Measurements from ENCODE around the gene NAALADL2. TPM values are rescaled to one million over a fixed set of nuclear protein-coding genes. Genes with fewer than 3 reads are reported as not detected.

NAALADL2 gene
- total and polyA plus RNA-seq, 2 of the 8 experiments (the other 6 are each of a cell fraction or from before 2014, with no cell fraction given): 0.12 to 0.22 TPM

GRCh38 chr3:175777965-175778364 lies 918.8 kb downstream of the NAALADL2 start:
- Histone ChIP-seq H2AFZ (ENCODE audit: low read length) (no peak overlapping the region), H3K4me2 (ENCODE audit: insufficient read depth in 1 of 2, low read depth in 2 of 2, low read length in 2 of 2) (no peak overlapping the region), H2BK5ac (ENCODE audit: low read depth, low read length) (no peak overlapping the region), H4K8ac (ENCODE audit: extremely low read depth, insufficient read depth, low read length) (no peak overlapping the region), H3K56ac (replicated peaks; ENCODE audit: insufficient read length, low read depth, low read length) (no peak overlapping the region), H3K27ac (ENCODE audit: low read depth, low read length) (no peak overlapping the region), H3K18ac (ENCODE audit: extremely low read depth, low read length) (no peak overlapping the region), H3K14ac (ENCODE audit: insufficient read length) (no peak overlapping the region), H2BK120ac (replicated peaks; ENCODE audit: low read depth, low read length) (no peak overlapping the region), H3K23me2 (ENCODE audit: low read depth, low read length) (no peaks in the 10 kb centered on the region), H2BK12ac (ENCODE audit: low read depth, low read length) (no peak overlapping the region), H3K27me3 (replicated peaks in 1 of 4; ENCODE audit: control insufficient read depth in 3 of 4, extremely low read depth in 1 of 4, insufficient read depth in 3 of 4, low read length in 3 of 4) (no peaks in the 10 kb centered on the region), H3K9ac (replicated peaks in 1 of 4; ENCODE audit: extremely low read depth in 1 of 4, low read depth in 3 of 4, low read length in 3 of 4) (no peak overlapping the region), H4K20me1 (replicated peaks in 1 of 2; ENCODE audit: control insufficient read depth in 1 of 2, insufficient read depth in 2 of 2, low read length in 2 of 2) (no peaks in the 10 kb centered on the region), H2AK5ac (ENCODE audit: low read depth, low read length) (no peak overlapping the region), H2BK15ac (ENCODE audit: low read length) (no peak overlapping the region), H4K91ac (replicated peaks; ENCODE audit: insufficient read length, low read length) (no peak overlapping the region), H3K36me3 (ENCODE audit: control insufficient read depth in 2 of 4, insufficient read depth in 4 of 4, low read length in 3 of 4) (no peaks in the 10 kb centered on the region), H3K23ac (ENCODE audit: insufficient read length) (no peak overlapping the region), H2BK20ac (ENCODE audit: low read length) (no peak overlapping the region), H3K79me1 (ENCODE audit: low read depth, low read length) (no peaks in the 10 kb centered on the region), H3K4me1 (replicated peaks in 1 of 4; ENCODE audit: control insufficient read depth in 3 of 4, insufficient read depth in 4 of 4, low read length in 3 of 4) (no peaks in the 10 kb centered on the region), H3K9me3 (ENCODE audit: insufficient read depth in 2 of 2, low read depth in 1 of 2, low read length in 1 of 2) (no peaks in the 10 kb centered on the region), H3K4me3 (ENCODE audit: extremely low read depth in 1 of 4, insufficient read depth in 2 of 4, low read depth in 3 of 4, low read length in 4 of 4) (no peak overlapping the region), H4K5ac (ENCODE audit: insufficient read length, low read depth, low read length) (no peak overlapping the region), H3K4ac (replicated peaks; ENCODE audit: insufficient read length, low read depth, low read length) (no peak overlapping the region), H3K79me2 (ENCODE audit: control insufficient read depth in 1 of 2, insufficient read depth in 2 of 2, low read length in 2 of 2) (no peaks in the 10 kb centered on the region)
- ChIA-PET POLR2A (ENCODE audit: partially characterized antibody) (no interaction called here), CTCF (ENCODE audit: partially characterized antibody) (no interaction called here)
- 97% methylated on average over 3 of the region's 3 CpGs; no CpG with 5 or more reads in 1 of the 2 experiments for WGBS, 2 experiments (ENCODE audit: extremely low coverage in 1 of 2, insufficient coverage in 1 of 2, insufficient read length in 1 of 2, insufficient replicate concordance in 2 of 2, low coverage in 1 of 2, low lambda C conversion rate in 2 of 2, missing lambda C conversion rate in 1 of 2)
- DNase-seq (ENCODE audit: low read depth in 1 of 2, low spot score in 2 of 2) (no peak), FAIRE-seq (no peak)
- no peak for TF ChIP-seq POU5F1 (IDR thresholded peaks at IDR 0.05; ENCODE audit: low read depth, low read length)
- TF ChIP-seq POLR2AphosphoS5 (IDR thresholded peaks at IDR 0.05; ENCODE audit: low read depth, low read length): no peak
- TF ChIP-seq ZNF274 (IDR thresholded peaks at IDR 0.05; ENCODE audit: borderline replicate concordance, extremely low read depth, low read length): no peak
- TF ChIP-seq SP1 (IDR thresholded peaks at IDR 0.05; ENCODE audit: low read depth, low read length): no peak
